HepG2 (cell line): ENCODE results near the gene TBC1D16. TPM values are rescaled to one million over a fixed set of nuclear protein-coding genes. Genes with fewer than 3 reads are reported as not detected.
A peak's percentile ranks its signal among the peaks of the same experiment; 100 is the strongest.

ENCODE experiments used
- CHD2 ChIP-seq: IDR thresholded peaks from 2 replicates; pipeline ENCODE4 v1.6.1; 2011; ENCODE audit warnings: low read depth, low read length, improper control_type of control experiment
- KDM5A ChIP-seq: fragments of 200-600 bp; sonication (generic); IDR thresholded peaks from 2 replicates; pipeline ENCODE4 v1.7.0; 2018; ENCODE audit warnings: antibody characterized with exemption, mild to moderate bottlenecking, low read length, borderline replicate concordance
- KLF11 ChIP-seq: IDR thresholded peaks from 2 replicates; pipeline ENCODE4 v1.6.1; 2016; ENCODE audit warnings: missing compliant biosample characterization
- KMT2A ChIP-seq: sonication (generic); formaldehyde crosslinking; IDR thresholded peaks from 2 replicates; pipeline ENCODE4 v1.4.0; 2020; ENCODE audit warnings: missing genetic modification reagents
- PAX8 ChIP-seq: sonication (generic); formaldehyde crosslinking; IDR thresholded peaks from 2 replicates; pipeline ENCODE4 v1.8.0; 2022; ENCODE audit warnings: mild to moderate bottlenecking, missing genetic modification reagents, borderline replicate concordance
- REL ChIP-seq: sonication (generic); formaldehyde crosslinking; conservative IDR thresholded peaks from 2 replicates; pipeline ENCODE4 v1.8.0; 2022; ENCODE audit warnings: mild to moderate bottlenecking, missing genetic modification reagents, moderate library complexity
- SRY ChIP-seq: sonication (generic); formaldehyde crosslinking; IDR thresholded peaks from 2 replicates; pipeline ENCODE4 v1.8.0; 2022; ENCODE audit warnings: mild to moderate bottlenecking, missing genetic modification reagents
- TEAD2 ChIP-seq: sonication (generic); formaldehyde crosslinking; IDR thresholded peaks from 2 replicates; pipeline ENCODE4 v1.9.0; 2021; ENCODE audit warnings: missing genetic modification reagents
- ZFP82 ChIP-seq: sonication (generic); formaldehyde crosslinking; IDR thresholded peaks from 2 replicates; pipeline ENCODE4 v1.5.1; 2020; ENCODE audit warnings: mild to moderate bottlenecking, missing genetic modification reagents, borderline replicate concordance
- ZNF10 ChIP-seq: sonication (generic); formaldehyde crosslinking; IDR thresholded peaks from 2 replicates; pipeline ENCODE4 v1.4.0; 2020; ENCODE audit warnings: mild to moderate bottlenecking, low read depth, missing genetic modification reagents, borderline replicate concordance
- ZNF143 ChIP-seq: sonication (generic); formaldehyde crosslinking; IDR thresholded peaks from 2 replicates; pipeline ENCODE4 v1.4.0; 2020; ENCODE audit warnings: missing genetic modification reagents
- ZNF224 ChIP-seq: sonication (generic); formaldehyde crosslinking; IDR thresholded peaks from 2 replicates; pipeline ENCODE4 v1.5.0; 2020; ENCODE audit warnings: mild to moderate bottlenecking, missing genetic modification reagents
- ZNF383 ChIP-seq: sonication (generic); formaldehyde crosslinking; IDR thresholded peaks from 2 replicates; pipeline ENCODE4 v1.4.0; 2020; ENCODE audit warnings: missing genetic modification reagents, mild to moderate bottlenecking, borderline replicate concordance
- ZNF432 ChIP-seq: sonication (generic); formaldehyde crosslinking; IDR thresholded peaks from 2 replicates; pipeline ENCODE4 v1.5.0; 2020; ENCODE audit warnings: missing genetic modification reagents, mild to moderate bottlenecking, borderline replicate concordance
- ZNF589 ChIP-seq: sonication (generic); formaldehyde crosslinking; conservative IDR thresholded peaks from 2 replicates; pipeline ENCODE4 v1.8.0; 2022; ENCODE audit warnings: mild to moderate bottlenecking, moderate library complexity, missing genetic modification reagents
- ZNF598 ChIP-seq: sonication (generic); formaldehyde crosslinking; IDR thresholded peaks from 2 replicates; pipeline ENCODE4 v1.5.1; 2020; ENCODE audit warnings: mild to moderate bottlenecking, missing genetic modification reagents, borderline replicate concordance
- ZNF724P ChIP-seq: sonication (generic); formaldehyde crosslinking; IDR thresholded peaks from 2 replicates; pipeline ENCODE4 v1.8.0; 2022; ENCODE audit warnings: missing genetic modification reagents, borderline replicate concordance
- ZNF781 ChIP-seq: sonication (generic); formaldehyde crosslinking; IDR thresholded peaks from 2 replicates; pipeline ENCODE4 v1.5.1; 2020; ENCODE audit warnings: borderline replicate concordance, mild to moderate bottlenecking, missing genetic modification reagents; ENCODE audit errors: not compliant biosample characterization
- polyA plus RNA-seq, 8 experiments: library from polyadenylated mRNA; depleted of rRNA in 3 of 8; stranded (reverse) in 7 of 8; unstranded in 1 of 8; fragments of >200 nt; fragmentation: Illumina TruSeq in 4 of 8; extraction: Trizol in 4 of 8; gene quantifications; 2 replicates each; pipeline versions ENCODE4 v1.2.1 to v1.2.3, GENCODE V29; 2011 to 2016; ENCODE audit warnings: low read depth in 4 of 8, missing spikeins in 1 of 8, mixed read lengths in 1 of 8; ENCODE audit not compliant: insufficient read depth in 1 of 8
- total RNA-seq, 5 experiments: library from RNA; depleted of rRNA; stranded (reverse); fragments of >200 nt; fragmentation: Illumina TruSeq; extraction: Trizol; gene quantifications; 2 replicates each; pipeline ENCODE4 v1.2.3, GENCODE V29; 2016; ENCODE audit warnings: low read depth in 1 of 5
- TF ChIP-seq, protein P1 (sequence below): IDR thresholded peaks from 2 replicates; pipeline ENCODE4 v1.6.1; 2016; ENCODE audit warnings: low read depth, missing genetic modification reagents, missing compliant biosample characterization
- TF ChIP-seq, protein P2 (sequence below): sonication (generic); formaldehyde crosslinking; IDR thresholded peaks from 2 replicates; pipeline ENCODE4 v1.8.1; 2023; ENCODE audit warnings: mild to moderate bottlenecking, missing genetic modification reagents
- TF ChIP-seq, protein P3 (sequence below): sonication (generic); formaldehyde crosslinking; IDR thresholded peaks from 2 replicates; pipeline ENCODE4 v1.5.0; 2020; ENCODE audit warnings: missing genetic modification reagents
- TF ChIP-seq, protein P4 (sequence below): sonication (generic); formaldehyde crosslinking; IDR thresholded peaks from 2 replicates; pipeline ENCODE4 v1.5.0; 2020; ENCODE audit warnings: missing genetic modification reagents

Gene TBC1D16
- total and polyA plus RNA-seq, 2 of the 13 experiments (the other 11 are each of a cell fraction or from before 2014, with no cell fraction given), result 14.9 to 24.9 TPM

DNA sequence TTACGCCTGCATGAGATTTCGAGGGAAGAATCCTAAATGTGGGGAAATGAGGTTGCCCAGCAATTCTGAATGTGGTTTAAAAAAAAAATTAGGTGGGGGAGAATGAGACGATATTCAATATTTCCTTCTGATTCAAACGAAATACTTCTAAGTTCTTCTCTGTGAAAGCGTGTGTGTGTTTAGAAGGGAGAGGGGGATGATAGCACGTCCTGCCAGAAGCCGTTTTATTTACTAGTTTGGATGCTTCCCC, 47.8 kb downstream of the TBC1D16 start (continued):
- TF ChIP-seq, protein P1, sequence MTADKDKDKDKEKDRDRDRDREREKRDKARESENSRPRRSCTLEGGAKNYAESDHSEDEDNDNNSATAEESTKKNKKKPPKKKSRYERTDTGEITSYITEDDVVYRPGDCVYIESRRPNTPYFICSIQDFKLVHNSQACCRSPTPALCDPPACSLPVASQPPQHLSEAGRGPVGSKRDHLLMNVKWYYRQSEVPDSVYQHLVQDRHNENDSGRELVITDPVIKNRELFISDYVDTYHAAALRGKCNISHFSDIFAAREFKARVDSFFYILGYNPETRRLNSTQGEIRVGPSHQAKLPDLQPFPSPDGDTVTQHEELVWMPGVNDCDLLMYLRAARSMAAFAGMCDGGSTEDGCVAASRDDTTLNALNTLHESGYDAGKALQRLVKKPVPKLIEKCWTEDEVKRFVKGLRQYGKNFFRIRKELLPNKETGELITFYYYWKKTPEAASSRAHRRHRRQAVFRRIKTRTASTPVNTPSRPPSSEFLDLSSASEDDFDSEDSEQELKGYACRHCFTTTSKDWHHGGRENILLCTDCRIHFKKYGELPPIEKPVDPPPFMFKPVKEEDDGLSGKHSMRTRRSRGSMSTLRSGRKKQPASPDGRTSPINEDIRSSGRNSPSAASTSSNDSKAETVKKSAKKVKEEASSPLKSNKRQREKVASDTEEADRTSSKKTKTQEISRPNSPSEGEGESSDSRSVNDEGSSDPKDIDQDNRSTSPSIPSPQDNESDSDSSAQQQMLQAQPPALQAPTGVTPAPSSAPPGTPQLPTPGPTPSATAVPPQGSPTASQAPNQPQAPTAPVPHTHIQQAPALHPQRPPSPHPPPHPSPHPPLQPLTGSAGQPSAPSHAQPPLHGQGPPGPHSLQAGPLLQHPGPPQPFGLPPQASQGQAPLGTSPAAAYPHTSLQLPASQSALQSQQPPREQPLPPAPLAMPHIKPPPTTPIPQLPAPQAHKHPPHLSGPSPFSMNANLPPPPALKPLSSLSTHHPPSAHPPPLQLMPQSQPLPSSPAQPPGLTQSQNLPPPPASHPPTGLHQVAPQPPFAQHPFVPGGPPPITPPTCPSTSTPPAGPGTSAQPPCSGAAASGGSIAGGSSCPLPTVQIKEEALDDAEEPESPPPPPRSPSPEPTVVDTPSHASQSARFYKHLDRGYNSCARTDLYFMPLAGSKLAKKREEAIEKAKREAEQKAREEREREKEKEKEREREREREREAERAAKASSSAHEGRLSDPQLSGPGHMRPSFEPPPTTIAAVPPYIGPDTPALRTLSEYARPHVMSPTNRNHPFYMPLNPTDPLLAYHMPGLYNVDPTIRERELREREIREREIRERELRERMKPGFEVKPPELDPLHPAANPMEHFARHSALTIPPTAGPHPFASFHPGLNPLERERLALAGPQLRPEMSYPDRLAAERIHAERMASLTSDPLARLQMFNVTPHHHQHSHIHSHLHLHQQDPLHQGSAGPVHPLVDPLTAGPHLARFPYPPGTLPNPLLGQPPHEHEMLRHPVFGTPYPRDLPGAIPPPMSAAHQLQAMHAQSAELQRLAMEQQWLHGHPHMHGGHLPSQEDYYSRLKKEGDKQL, result no peak
- 0 out of 2 replicates have a peak, but pooled peaks have one; percentile 7 for TF ChIP-seq ZNF724P (CRISPR knock-in tag)
- no peak for TF ChIP-seq ZNF781 (CRISPR knock-in tag)
- TF ChIP-seq KDM5A, result 0 out of 2 replicates have a peak, but pooled peaks have one; percentile 51
- no peak for TF ChIP-seq ZNF383 (CRISPR knock-in tag)
- no peak for TF ChIP-seq TEAD2
- TF ChIP-seq PAX8 (CRISPR knock-in tag), result no peak
- no peak for TF ChIP-seq ZNF432 (CRISPR knock-in tag)
- TF ChIP-seq, protein P2, sequence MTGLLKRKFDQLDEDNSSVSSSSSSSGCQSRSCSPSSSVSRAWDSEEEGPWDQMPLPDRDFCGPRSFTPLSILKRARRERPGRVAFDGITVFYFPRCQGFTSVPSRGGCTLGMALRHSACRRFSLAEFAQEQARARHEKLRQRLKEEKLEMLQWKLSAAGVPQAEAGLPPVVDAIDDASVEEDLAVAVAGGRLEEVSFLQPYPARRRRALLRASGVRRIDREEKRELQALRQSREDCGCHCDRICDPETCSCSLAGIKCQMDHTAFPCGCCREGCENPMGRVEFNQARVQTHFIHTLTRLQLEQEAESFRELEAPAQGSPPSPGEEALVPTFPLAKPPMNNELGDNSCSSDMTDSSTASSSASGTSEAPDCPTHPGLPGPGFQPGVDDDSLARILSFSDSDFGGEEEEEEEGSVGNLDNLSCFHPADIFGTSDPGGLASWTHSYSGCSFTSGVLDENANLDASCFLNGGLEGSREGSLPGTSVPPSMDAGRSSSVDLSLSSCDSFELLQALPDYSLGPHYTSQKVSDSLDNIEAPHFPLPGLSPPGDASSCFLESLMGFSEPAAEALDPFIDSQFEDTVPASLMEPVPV (CRISPR knock-in tag), result no peak
- TF ChIP-seq, protein P3, sequence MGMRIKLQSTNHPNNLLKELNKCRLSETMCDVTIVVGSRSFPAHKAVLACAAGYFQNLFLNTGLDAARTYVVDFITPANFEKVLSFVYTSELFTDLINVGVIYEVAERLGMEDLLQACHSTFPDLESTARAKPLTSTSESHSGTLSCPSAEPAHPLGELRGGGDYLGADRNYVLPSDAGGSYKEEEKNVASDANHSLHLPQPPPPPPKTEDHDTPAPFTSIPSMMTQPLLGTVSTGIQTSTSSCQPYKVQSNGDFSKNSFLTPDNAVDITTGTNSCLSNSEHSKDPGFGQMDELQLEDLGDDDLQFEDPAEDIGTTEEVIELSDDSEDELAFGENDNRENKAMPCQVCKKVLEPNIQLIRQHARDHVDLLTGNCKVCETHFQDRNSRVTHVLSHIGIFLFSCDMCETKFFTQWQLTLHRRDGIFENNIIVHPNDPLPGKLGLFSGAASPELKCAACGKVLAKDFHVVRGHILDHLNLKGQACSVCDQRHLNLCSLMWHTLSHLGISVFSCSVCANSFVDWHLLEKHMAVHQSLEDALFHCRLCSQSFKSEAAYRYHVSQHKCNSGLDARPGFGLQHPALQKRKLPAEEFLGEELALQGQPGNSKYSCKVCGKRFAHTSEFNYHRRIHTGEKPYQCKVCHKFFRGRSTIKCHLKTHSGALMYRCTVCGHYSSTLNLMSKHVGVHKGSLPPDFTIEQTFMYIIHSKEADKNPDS, result no peak
- TF ChIP-seq SRY (CRISPR knock-in tag), result no peak
- no peak for TF ChIP-seq ZNF143 (CRISPR knock-in tag)
- no peak for TF ChIP-seq ZNF224 (CRISPR knock-in tag)
- TF ChIP-seq REL (CRISPR knock-in tag), result 0 out of 2 replicates have a peak, but pooled peaks have one; percentile 6
- no peak for TF ChIP-seq ZNF598 (CRISPR knock-in tag)
- TF ChIP-seq KMT2A, result no peak
- TF ChIP-seq ZFP82 (CRISPR knock-in tag), result 0 out of 2 replicates have a peak, but pooled peaks have one; percentile 14
- TF ChIP-seq KLF11 (CRISPR knock-in tag), result no peak
- peak; percentile 69 for TF ChIP-seq ZNF589
- TF ChIP-seq ZNF10 (CRISPR knock-in tag), result no peak
- no peak for TF ChIP-seq CHD2
- TF ChIP-seq, protein P4, sequence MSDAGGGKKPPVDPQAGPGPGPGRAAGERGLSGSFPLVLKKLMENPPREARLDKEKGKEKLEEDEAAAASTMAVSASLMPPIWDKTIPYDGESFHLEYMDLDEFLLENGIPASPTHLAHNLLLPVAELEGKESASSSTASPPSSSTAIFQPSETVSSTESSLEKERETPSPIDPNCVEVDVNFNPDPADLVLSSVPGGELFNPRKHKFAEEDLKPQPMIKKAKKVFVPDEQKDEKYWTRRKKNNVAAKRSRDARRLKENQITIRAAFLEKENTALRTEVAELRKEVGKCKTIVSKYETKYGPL, result 0 out of 2 replicates have a peak, but pooled peaks have one; percentile 15
